HG03575 (cell line): ENCODE measurements around the gene PKD1L1.

ENCODE experiments used
- ATAC-seq: cut with Tn5 transposase; IDR thresholded peaks from one replicate; pipeline ENCODE4 v1.9.1; 2021; ENCODE audit not compliant: unreplicated experiment, insufficient number of reproducible peaks, low FRiP score; ENCODE audit errors: extremely low read depth

Gene PKD1L1

GRCh38 chr7:47914717-47915615 lies 33.3 kb downstream of the PKD1L1 start:
- no peak for ATAC-seq

GRCh38 chr7:47912332-47912731 lies 35.9 kb downstream of the PKD1L1 start:
- no peak for ATAC-seq

- no peak for ATAC-seq
These were observed 39.5 kb downstream of the PKD1L1 start for GRCh38 chr7:47908720-47909119.

- no peak for ATAC-seq
These were observed 40.2 kb downstream of the PKD1L1 start for GRCh38 chr7:47907981-47908616.

- no peak for ATAC-seq
These were observed 41.4 kb downstream of the PKD1L1 start for GRCh38 chr7:47906883-47907282.

- ATAC-seq: no peak
These were observed 43.0 kb downstream of the PKD1L1 start for GRCh38 chr7:47905076-47905920.

- no peak for ATAC-seq
These were observed 46.3 kb downstream of the PKD1L1 start for GRCh38 chr7:47902013-47902412.

GRCh38 chr7:47901542-47901941 lies 46.7 kb downstream of the PKD1L1 start:
- ATAC-seq: no peak

GRCh38 chr7:47897831-47898230 lies 50.4 kb downstream of the PKD1L1 start:
- no peak for ATAC-seq

GRCh38 chr7:47896809-47897423 lies 51.4 kb downstream of the PKD1L1 start:
- no peak for ATAC-seq

GRCh38 chr7:47895026-47895425 lies 53.2 kb downstream of the PKD1L1 start:
- ATAC-seq: no peak

- ATAC-seq: no peak
These were observed 54.4 kb downstream of the PKD1L1 start for GRCh38 chr7:47893721-47894365.

- no peak for ATAC-seq
These were observed 55.0 kb downstream of the PKD1L1 start for GRCh38 chr7:47893238-47893637.

- ATAC-seq: no peak
These were observed 57.7 kb downstream of the PKD1L1 start for GRCh38 chr7:47890606-47891005.

- ATAC-seq: no peak
These were observed 58.1 kb downstream of the PKD1L1 start for GRCh38 chr7:47890125-47890524.

- no peak for ATAC-seq
These were observed 58.5 kb downstream of the PKD1L1 start for GRCh38 chr7:47889723-47890122.

GRCh38 chr7:47888371-47889265 lies 59.6 kb downstream of the PKD1L1 start:
- no peak for ATAC-seq
